ENCODE measurements around the gene GALNT6.

The GALNT6 gene

GRCh38 chr12:51335931-51336330 is 55.3 kb downstream of the GALNT6 start:
- no peaks in the 10 kb centered on the region for H4K20me1 ChIP-seq (ENCODE audit: insufficient read depth, low read length)

DNA sequence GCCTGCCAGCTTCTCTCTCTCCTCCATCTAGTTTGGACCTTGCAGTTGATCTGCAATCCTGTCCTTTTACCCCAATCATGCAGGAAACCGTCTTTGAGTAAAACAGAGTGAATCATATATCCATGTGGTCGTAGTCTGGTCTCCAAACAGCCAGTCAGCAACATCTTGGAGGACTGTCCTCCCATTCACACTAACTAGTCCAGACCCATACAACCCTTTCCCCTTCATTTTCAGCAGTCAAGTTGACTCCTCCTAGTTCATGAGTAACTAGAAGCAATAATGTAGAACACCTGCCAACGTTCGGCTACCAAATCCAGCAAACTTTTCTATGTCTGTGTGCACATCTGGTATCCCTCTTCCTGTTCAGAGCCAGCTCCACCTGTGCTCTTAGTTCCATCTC is 56.4 kb downstream of the GALNT6 start:
- Histone ChIP-seq H3K27me3 (ENCODE audit: low read depth, low read length) (no peaks in the 10 kb centered on the region), H3K9me3 (ENCODE audit: insufficient read depth, low read length) (no peaks in the 10 kb centered on the region), H3K4me1 (ENCODE audit: low read length) (peaks cover 15% of the 10 kb centered on the region), H3K4me3 (ENCODE audit: low read length) (no peak overlapping the region), H3K36me3 (replicated peaks; ENCODE audit: low read depth, low read length) (no peaks in the 10 kb centered on the region), H3K9ac (ENCODE audit: low read length) (no peak overlapping the region), H3K27ac (ENCODE audit: low read length) (no peak overlapping the region), H4K20me1 (ENCODE audit: insufficient read depth, low read length) (no peaks in the 10 kb centered on the region), H3K79me2 (ENCODE audit: low read length) (no peaks in the 10 kb centered on the region), H2AFZ (ENCODE audit: low read depth, low read length) (no peak overlapping the region), H3K4me2 (ENCODE audit: low read length) (no peak overlapping the region)
- TF ChIP-seq CTCF (IDR thresholded peaks at IDR 0.05; ENCODE audit: low read depth, low read length) (no peak), EZH2phosphoT487 (IDR thresholded peaks at IDR 0.05; ENCODE audit: low read depth) (no peak)

More at GRCh38 chr12:51335931-51336330, 55.3 kb downstream of the GALNT6 start:
- H3K27ac ChIP-seq (ENCODE audit: low read length), result no peak overlapping the region
- TF ChIP-seq EZH2phosphoT487 (IDR thresholded peaks at IDR 0.05; ENCODE audit: low read depth) (no peak), CTCF (IDR thresholded peaks at IDR 0.05; ENCODE audit: low read depth, low read length) (no peak)
- H3K4me1 ChIP-seq (ENCODE audit: low read length), result peaks cover 12% of the 10 kb centered on the region
- H3K4me3 ChIP-seq (ENCODE audit: low read length), result no peak overlapping the region
- no peaks in the 10 kb centered on the region for H3K27me3 ChIP-seq (ENCODE audit: low read depth, low read length)
- no peaks in the 10 kb centered on the region for H3K36me3 ChIP-seq (replicated peaks; ENCODE audit: low read depth, low read length)
- no peaks in the 10 kb centered on the region for H3K9me3 ChIP-seq (ENCODE audit: insufficient read depth, low read length)
- H3K79me2 ChIP-seq (ENCODE audit: low read length), result no peaks in the 10 kb centered on the region
- H3K9ac ChIP-seq (ENCODE audit: low read length), result no peak overlapping the region
- H3K4me2 ChIP-seq (ENCODE audit: low read length), result no peak overlapping the region
- no peak overlapping the region for H2AFZ ChIP-seq (ENCODE audit: low read depth, low read length)

GRCh38 chr12:51333536-51333935 is 57.7 kb downstream of the GALNT6 start:
- Histone ChIP-seq H3K4me3 (ENCODE audit: low read length) (no peak overlapping the region), H3K9me3 (ENCODE audit: insufficient read depth, low read length) (no peaks in the 10 kb centered on the region), H3K4me2 (ENCODE audit: low read length) (no peak overlapping the region), H4K20me1 (ENCODE audit: insufficient read depth, low read length) (no peaks in the 10 kb centered on the region), H3K9ac (ENCODE audit: low read length) (no peak overlapping the region), H3K4me1 (ENCODE audit: low read length) (peaks cover 21% of the 10 kb centered on the region), H3K27ac (ENCODE audit: low read length) (no peak overlapping the region), H3K79me2 (ENCODE audit: low read length) (no peaks in the 10 kb centered on the region), H3K36me3 (replicated peaks; ENCODE audit: low read depth, low read length) (no peaks in the 10 kb centered on the region), H3K27me3 (ENCODE audit: low read depth, low read length) (no peaks in the 10 kb centered on the region), H2AFZ (ENCODE audit: low read depth, low read length) (no peak overlapping the region)
- TF ChIP-seq CTCF (IDR thresholded peaks at IDR 0.05; ENCODE audit: low read depth, low read length) (no peak), EZH2phosphoT487 (IDR thresholded peaks at IDR 0.05; ENCODE audit: low read depth) (no peak)

DNA sequence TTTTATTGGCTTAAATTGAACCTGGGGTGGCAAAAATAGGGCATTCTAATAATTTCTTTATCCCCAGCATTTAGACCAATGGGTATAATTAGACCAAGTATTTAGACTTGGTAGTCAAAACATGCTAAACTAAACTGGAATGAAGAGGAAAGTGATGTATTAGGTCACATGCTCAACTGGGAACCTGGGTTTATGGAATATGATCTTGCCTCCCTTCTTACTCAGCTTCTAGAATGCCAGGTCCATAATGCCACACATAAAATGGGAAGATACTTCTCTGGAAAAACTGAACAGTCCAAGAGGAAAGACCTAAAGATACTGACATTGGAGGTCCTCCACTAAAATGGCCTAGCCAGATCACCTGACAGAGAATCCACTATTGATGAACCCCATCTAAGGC is 61.0 kb downstream of the GALNT6 start:
- no peak overlapping the region for H3K4me3 ChIP-seq (ENCODE audit: low read length)
- peak overlapping the region; percentile 27; the same call in 1 of the 2 replicates for H2AFZ ChIP-seq (ENCODE audit: low read depth, low read length)
- no peaks in the 10 kb centered on the region for H3K27me3 ChIP-seq (ENCODE audit: low read depth, low read length)
- H3K27ac ChIP-seq (ENCODE audit: low read length), result no peak overlapping the region
- no peaks in the 10 kb centered on the region for H3K9me3 ChIP-seq (ENCODE audit: insufficient read depth, low read length)
- H3K36me3 ChIP-seq (replicated peaks; ENCODE audit: low read depth, low read length), result no peaks in the 10 kb centered on the region
- H4K20me1 ChIP-seq (ENCODE audit: insufficient read depth, low read length), result no peaks in the 10 kb centered on the region
- TF ChIP-seq CTCF (IDR thresholded peaks at IDR 0.05; ENCODE audit: low read depth, low read length) (no peak), EZH2phosphoT487 (IDR thresholded peaks at IDR 0.05; ENCODE audit: low read depth) (no peak)
- peaks cover 26% of the 10 kb centered on the region for H3K4me1 ChIP-seq (ENCODE audit: low read length)
- H3K79me2 ChIP-seq (ENCODE audit: low read length), result no peaks in the 10 kb centered on the region
- no peak overlapping the region for H3K9ac ChIP-seq (ENCODE audit: low read length)
- H3K4me2 ChIP-seq (ENCODE audit: low read length), result no peak overlapping the region

Measured in OCI-LY3 (cell line).